ENCODE data around the gene TRIM27. TPM values are rescaled to one million over a fixed set of nuclear protein-coding genes. Genes with fewer than 3 reads are reported as not detected.

Gene TRIM27
- total and polyA plus RNA-seq, 4 donors = 34.8 to 81.9 (median 46.1) TPM

- DNase-seq (no peak), ATAC-seq (ENCODE audit: insufficient read depth, low FRiP score) (no peak)
- no peak overlapping the region for H3K4me3 ChIP-seq
- WGBS, 2 donors = 67 to 70% methylated on average over 5 of the region's 5 CpGs
- no peaks in the 10 kb centered on the region for H3K27me3 ChIP-seq (ENCODE audit: control insufficient read depth in 3 of 3, insufficient read depth in 3 of 3, low read length in 2 of 3)
- no peaks in the 10 kb centered on the region for H3K9me3 ChIP-seq (ENCODE audit: control insufficient read depth in 4 of 4, insufficient read depth in 3 of 4, low read length in 3 of 4)
- H3K27ac ChIP-seq (ENCODE audit: low read depth in 1 of 2, low read length in 1 of 2) = no peak overlapping the region
- peaks cover 0 to 3% (median 0%) of the 10 kb centered on the region in 4 donors for H3K36me3 ChIP-seq (ENCODE audit: control insufficient read depth in 4 of 4, insufficient read depth in 4 of 4, low read length in 4 of 4)
- H3K4me1 ChIP-seq (ENCODE audit: control insufficient read depth in 5 of 5, insufficient read depth in 5 of 5, low read length in 5 of 5) = no peaks in the 10 kb centered on the region
- TF ChIP-seq CTCF (IDR thresholded peaks at IDR 0.05; ENCODE audit: control extremely low read depth, extremely low read depth) = no peak
- H3K9ac ChIP-seq (ENCODE audit: insufficient read depth in 1 of 2, low read length in 2 of 2) = no peak overlapping the region
Measured at GRCh38 chr6:28927846-28928245, 4.1 kb upstream of the TRIM27 start.

GRCh38 chr6:28922821-28923317, 916 bp downstream of the TRIM27 start:
- peaks cover 10 to 34% (median 16%) of the 10 kb centered on the region in 4 donors for H3K36me3 ChIP-seq (ENCODE audit: control insufficient read depth in 4 of 4, insufficient read depth in 4 of 4, low read length in 4 of 4)
- H3K9me3 ChIP-seq (ENCODE audit: control insufficient read depth in 4 of 4, insufficient read depth in 3 of 4, low read length in 3 of 4) = no peaks in the 10 kb centered on the region
- H3K27ac ChIP-seq (ENCODE audit: low read depth in 1 of 2, low read length in 1 of 2) = peak overlapping the region; percentile 97 to 99
- H3K4me1 ChIP-seq (ENCODE audit: control insufficient read depth in 5 of 5, insufficient read depth in 5 of 5, low read length in 5 of 5) = peaks cover 9 to 13% (median 10%) of the 10 kb centered on the region in 5 donors
- H3K27me3 ChIP-seq (ENCODE audit: control insufficient read depth in 3 of 3, insufficient read depth in 3 of 3, low read length in 2 of 3) = no peaks in the 10 kb centered on the region
- peak overlapping the region; percentile 95 for H3K4me3 ChIP-seq
- DNase-seq = peak; percentile 52 to 68 (median 67)
- H3K9ac ChIP-seq (ENCODE audit: insufficient read depth in 1 of 2, low read length in 2 of 2) = peak overlapping the region; percentile 78 to 79
- WGBS, 2 donors = 0 to 1% methylated on average over 32 to 33 of the region's 33 CpGs
- ATAC-seq (ENCODE audit: insufficient read depth, low FRiP score) = peak; percentile 49
- no peak for TF ChIP-seq CTCF (IDR thresholded peaks at IDR 0.05; ENCODE audit: control extremely low read depth, extremely low read depth)

GRCh38 chr6:28922004-28922820, 1.6 kb downstream of the TRIM27 start:
- DNase-seq = peak in 2 of 3 donors; percentile 14 to 41

More at GRCh38 chr6:28922004-28922820, 1.6 kb downstream of the TRIM27 start:
- peak overlapping the region; percentile 78 to 79 for H3K9ac ChIP-seq (ENCODE audit: insufficient read depth in 1 of 2, low read length in 2 of 2)
- H3K27ac ChIP-seq (ENCODE audit: low read depth in 1 of 2, low read length in 1 of 2) = peak overlapping the region; percentile 97 to 99
- 36 to 43% methylated on average over 10 of the region's 10 CpGs for WGBS, 2 donors
- no peaks in the 10 kb centered on the region for H3K27me3 ChIP-seq (ENCODE audit: control insufficient read depth in 3 of 3, insufficient read depth in 3 of 3, low read length in 2 of 3)
- H3K36me3 ChIP-seq (ENCODE audit: control insufficient read depth in 4 of 4, insufficient read depth in 4 of 4, low read length in 4 of 4) = peaks cover 10 to 37% (median 18%) of the 10 kb centered on the region in 4 donors
- H3K4me1 ChIP-seq (ENCODE audit: control insufficient read depth in 5 of 5, insufficient read depth in 5 of 5, low read length in 5 of 5) = peaks cover 9 to 13% (median 10%) of the 10 kb centered on the region in 5 donors
- H3K4me3 ChIP-seq = peak overlapping the region; percentile 95
- no peaks in the 10 kb centered on the region for H3K9me3 ChIP-seq (ENCODE audit: control insufficient read depth in 4 of 4, insufficient read depth in 3 of 4, low read length in 3 of 4)
- peak; percentile 16 for ATAC-seq (ENCODE audit: insufficient read depth, low FRiP score)
- no peak for TF ChIP-seq CTCF (IDR thresholded peaks at IDR 0.05; ENCODE audit: control extremely low read depth, extremely low read depth)
